Measurements from ENCODE around the gene ARSI. TPM values are rescaled to one million over a fixed set of nuclear protein-coding genes. Genes with fewer than 3 reads are reported as not detected.

ARSI gene
- total and polyA plus RNA-seq, 2 of the 13 experiments (the other 11 are each of a cell fraction or from before 2014, with no cell fraction given): 4.2 to 33.9 TPM

DNA sequence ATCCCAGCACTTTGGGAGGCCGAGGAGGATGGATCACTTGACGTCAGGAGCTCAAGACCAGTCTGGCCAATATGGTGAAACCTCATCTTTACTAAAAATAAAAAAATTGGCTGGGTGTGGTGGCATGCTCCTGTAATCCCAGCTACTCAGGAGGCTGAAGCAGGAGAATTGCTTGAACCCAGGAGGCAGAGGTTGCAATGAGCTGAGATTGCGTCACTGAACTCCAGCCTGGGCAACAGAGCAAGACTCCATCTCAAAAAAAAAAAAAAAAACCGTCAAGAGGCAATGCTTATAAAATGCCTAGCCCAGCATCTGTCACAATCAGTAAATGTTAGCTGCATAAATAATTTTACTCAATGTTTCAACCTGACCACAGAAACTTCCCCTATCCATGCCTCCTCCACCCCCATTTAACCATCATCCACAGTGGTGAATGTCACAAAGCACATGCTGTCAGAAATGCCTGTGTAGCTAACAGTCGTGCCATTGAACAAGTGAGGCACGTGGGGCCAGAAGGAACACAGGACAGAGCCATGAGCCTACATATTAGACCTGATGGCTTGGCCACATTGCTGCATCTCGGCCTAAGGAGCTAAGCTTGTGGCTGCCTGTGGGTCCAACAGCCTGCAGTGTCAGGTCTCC is 38.0 kb upstream of the ARSI start:
- no peak overlapping the region for H3K27ac ChIP-seq (ENCODE audit: extremely low read length, insufficient read depth, low read length)
- H3K4me3 ChIP-seq (replicated peaks in 1 of 3; ENCODE audit: insufficient read depth in 1 of 3, low read depth in 2 of 3, low read length in 3 of 3): no peak overlapping the region
- no peaks in the 10 kb centered on the region for H4K20me1 ChIP-seq (ENCODE audit: insufficient read depth, low read length)
- ChIA-PET POLR2A (no interaction called here), CTCF (ENCODE audit: low intra/inter-chr PET ratio, low total read pairs) (no interaction called here)
- WGBS (ENCODE audit: low lambda C conversion rate): 40% methylated on average over 7 of the region's 7 CpGs
- DNase-seq (ENCODE audit: low spot score): no peak
- H3K9ac ChIP-seq (ENCODE audit: insufficient read depth, low read depth, low read length): no peak overlapping the region
- BruUV-seq (replicated peaks): no TSS peak
- H3K9me3 ChIP-seq (ENCODE audit: low read length): no peaks in the 10 kb centered on the region
- no peak for FAIRE-seq
- H3K4me2 ChIP-seq (ENCODE audit: low read depth, low read length): no peak overlapping the region
- H3K79me2 ChIP-seq (ENCODE audit: insufficient read depth, low read length): no peaks in the 10 kb centered on the region
- peaks cover 26% of the 10 kb centered on the region for H3K4me1 ChIP-seq (ENCODE audit: insufficient read depth, low read length)
- no peak for TF ChIP-seq MED1 (CRISPR knock-in tag; IDR thresholded peaks at IDR 0.05)
- no peak for TF ChIP-seq SOX6 (IDR thresholded peaks at IDR 0.05)
- TF ChIP-seq SOX6 (CRISPR knock-in tag; IDR thresholded peaks at IDR 0.05): no peak
- TF ChIP-seq FOXM1 (CRISPR knock-in tag; IDR thresholded peaks at IDR 0.05): no peak
- no peak for TF ChIP-seq ZNF883 (CRISPR knock-in tag; IDR thresholded peaks at IDR 0.05; ENCODE audit: not compliant biosample characterization)
- no peak for TF ChIP-seq RXRB (CRISPR knock-in tag; IDR thresholded peaks at IDR 0.05; ENCODE audit: borderline replicate concordance)
- TF ChIP-seq KAT2B (IDR thresholded peaks at IDR 0.05; ENCODE audit: borderline replicate concordance, low read depth, low read length): no peak
- TF ChIP-seq, protein P1, sequence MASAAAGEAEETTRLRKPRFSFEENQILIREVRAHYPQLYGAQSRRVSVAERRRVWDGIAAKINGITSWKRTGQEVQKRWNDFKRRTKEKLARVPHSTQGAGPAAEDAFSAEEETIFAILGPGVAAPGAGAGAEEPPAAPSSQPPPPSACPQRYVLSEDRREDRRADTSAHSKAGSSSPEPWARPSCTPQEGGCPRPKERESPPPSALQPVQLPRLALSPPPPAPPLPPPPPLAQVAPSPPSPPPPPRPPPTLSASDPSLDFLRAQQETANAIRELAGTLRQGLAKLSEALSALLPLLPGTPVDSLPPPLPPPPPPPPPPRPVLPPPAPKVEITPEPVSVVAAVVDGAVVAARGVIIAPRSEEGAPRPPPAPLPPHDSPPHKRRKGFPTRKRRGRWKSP (CRISPR knock-in tag; IDR thresholded peaks at IDR 0.05): no peak
- TF ChIP-seq ZBTB21 (CRISPR knock-in tag; IDR thresholded peaks at IDR 0.05): no peak
- TF ChIP-seq, protein P2, sequence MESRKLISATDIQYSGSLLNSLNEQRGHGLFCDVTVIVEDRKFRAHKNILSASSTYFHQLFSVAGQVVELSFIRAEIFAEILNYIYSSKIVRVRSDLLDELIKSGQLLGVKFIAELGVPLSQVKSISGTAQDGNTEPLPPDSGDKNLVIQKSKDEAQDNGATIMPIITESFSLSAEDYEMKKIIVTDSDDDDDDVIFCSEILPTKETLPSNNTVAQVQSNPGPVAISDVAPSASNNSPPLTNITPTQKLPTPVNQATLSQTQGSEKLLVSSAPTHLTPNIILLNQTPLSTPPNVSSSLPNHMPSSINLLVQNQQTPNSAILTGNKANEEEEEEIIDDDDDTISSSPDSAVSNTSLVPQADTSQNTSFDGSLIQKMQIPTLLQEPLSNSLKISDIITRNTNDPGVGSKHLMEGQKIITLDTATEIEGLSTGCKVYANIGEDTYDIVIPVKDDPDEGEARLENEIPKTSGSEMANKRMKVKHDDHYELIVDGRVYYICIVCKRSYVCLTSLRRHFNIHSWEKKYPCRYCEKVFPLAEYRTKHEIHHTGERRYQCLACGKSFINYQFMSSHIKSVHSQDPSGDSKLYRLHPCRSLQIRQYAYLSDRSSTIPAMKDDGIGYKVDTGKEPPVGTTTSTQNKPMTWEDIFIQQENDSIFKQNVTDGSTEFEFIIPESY (CRISPR knock-in tag; IDR thresholded peaks at IDR 0.05): no peak
- no peak for TF ChIP-seq HOXA7 (CRISPR knock-in tag; IDR thresholded peaks at IDR 0.05)
- TF ChIP-seq ZNF12 (CRISPR knock-in tag; IDR thresholded peaks at IDR 0.05): no peak
- TF ChIP-seq, protein P3, sequence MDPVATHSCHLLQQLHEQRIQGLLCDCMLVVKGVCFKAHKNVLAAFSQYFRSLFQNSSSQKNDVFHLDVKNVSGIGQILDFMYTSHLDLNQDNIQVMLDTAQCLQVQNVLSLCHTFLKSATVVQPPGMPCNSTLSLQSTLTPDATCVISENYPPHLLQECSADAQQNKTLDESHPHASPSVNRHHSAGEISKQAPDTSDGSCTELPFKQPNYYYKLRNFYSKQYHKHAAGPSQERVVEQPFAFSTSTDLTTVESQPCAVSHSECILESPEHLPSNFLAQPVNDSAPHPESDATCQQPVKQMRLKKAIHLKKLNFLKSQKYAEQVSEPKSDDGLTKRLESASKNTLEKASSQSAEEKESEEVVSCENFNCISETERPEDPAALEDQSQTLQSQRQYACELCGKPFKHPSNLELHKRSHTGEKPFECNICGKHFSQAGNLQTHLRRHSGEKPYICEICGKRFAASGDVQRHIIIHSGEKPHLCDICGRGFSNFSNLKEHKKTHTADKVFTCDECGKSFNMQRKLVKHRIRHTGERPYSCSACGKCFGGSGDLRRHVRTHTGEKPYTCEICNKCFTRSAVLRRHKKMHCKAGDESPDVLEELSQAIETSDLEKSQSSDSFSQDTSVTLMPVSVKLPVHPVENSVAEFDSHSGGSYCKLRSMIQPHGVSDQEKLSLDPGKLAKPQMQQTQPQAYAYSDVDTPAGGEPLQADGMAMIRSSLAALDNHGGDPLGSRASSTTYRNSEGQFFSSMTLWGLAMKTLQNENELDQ (CRISPR knock-in tag; IDR thresholded peaks at IDR 0.05; ENCODE audit: borderline replicate concordance): no peak
- TF ChIP-seq ZSCAN29 (CRISPR knock-in tag; conservative IDR thresholded peaks at IDR 0.05): no peak
- TF ChIP-seq ZBTB42 (CRISPR knock-in tag; IDR thresholded peaks at IDR 0.05): no peak
- no peak for TF ChIP-seq ELF4 (CRISPR knock-in tag; IDR thresholded peaks at IDR 0.05; ENCODE audit: borderline replicate concordance)
- TF ChIP-seq ZNF672 (CRISPR knock-in tag; IDR thresholded peaks at IDR 0.05): no peak
- TF ChIP-seq, protein P4, sequence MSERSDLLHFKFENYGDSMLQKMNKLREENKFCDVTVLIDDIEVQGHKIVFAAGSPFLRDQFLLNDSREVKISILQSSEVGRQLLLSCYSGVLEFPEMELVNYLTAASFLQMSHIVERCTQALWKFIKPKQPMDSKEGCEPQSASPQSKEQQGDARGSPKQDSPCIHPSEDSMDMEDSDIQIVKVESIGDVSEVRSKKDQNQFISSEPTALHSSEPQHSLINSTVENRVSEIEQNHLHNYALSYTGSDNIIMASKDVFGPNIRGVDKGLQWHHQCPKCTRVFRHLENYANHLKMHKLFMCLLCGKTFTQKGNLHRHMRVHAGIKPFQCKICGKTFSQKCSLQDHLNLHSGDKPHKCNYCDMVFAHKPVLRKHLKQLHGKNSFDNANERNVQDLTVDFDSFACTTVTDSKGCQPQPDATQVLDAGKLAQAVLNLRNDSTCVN (CRISPR knock-in tag; IDR thresholded peaks at IDR 0.05; ENCODE audit: borderline replicate concordance): no peak
- TF ChIP-seq PRMT3 (CRISPR knock-in tag; IDR thresholded peaks at IDR 0.05; ENCODE audit: borderline replicate concordance, low read depth): no peak
- no peaks in the 10 kb centered on the region for H3K36me3 ChIP-seq (replicated peaks in 1 of 2; ENCODE audit: control insufficient read depth in 1 of 2, insufficient read depth in 2 of 2, low read length in 2 of 2)
- ATAC-seq: no peak
- no peak overlapping the region for H2AFZ ChIP-seq (ENCODE audit: low read length)
- in situ Hi-C loops (cut with HindIII; ENCODE audit: extremely low pct_ligation_motif_present, low pct_unique_long_range_greater_than_20kb) (no loop called here), intact Hi-C loops (cut with micrococcal nuclease; ENCODE audit: unreplicated experiment) (no loop called here)
- peaks cover 3 to 9% of the 10 kb centered on the region in 2 experiments; a peak in 2 of 5 replicates for H3K27me3 ChIP-seq (ENCODE audit: control insufficient read depth in 1 of 2, insufficient read depth in 2 of 2, low read length in 2 of 2)
